HEK293T (cell line): ENCODE measurements around the gene ARHGAP22.

ENCODE experiments used
- CTCF ChIA-PET: fragments of 350-600 bp; formaldehyde crosslinking; extraction: SDS; loops from one replicate; lab custom pipeline; 2021; ENCODE audit warnings: antibody characterized with exemption, inconsistent platforms; lab: Yijun Ruan, JAX
- POLR2A ChIA-PET: fragments of 350-600 bp; formaldehyde crosslinking; extraction: SDS; loops from one replicate; lab custom pipeline; 2020; ENCODE audit warnings: antibody characterized with exemption, inconsistent platforms; lab: Yijun Ruan, JAX
- DNase-seq: peaks from one replicate; pipeline ENCODE4 v3.0.0; 2012; ENCODE audit warnings: mixed read lengths; ENCODE audit errors: extremely low spot score
- ARNT ChIP-seq: fragments of 450-650 bp; IDR thresholded peaks from 2 replicates; pipeline ENCODE4 v1.6.1; 2017; ENCODE audit warnings: mild to moderate bottlenecking
- BHLHE40 ChIP-seq: fragments of 450-650 bp; IDR thresholded peaks from 2 replicates; pipeline ENCODE4 v1.6.1; 2016; ENCODE audit warnings: mild to moderate bottlenecking, moderate library complexity, borderline replicate concordance
- CTBP1 ChIP-seq: fragments of 450-650 bp; IDR thresholded peaks from 2 replicates; pipeline ENCODE4 v1.6.1; 2016; ENCODE audit warnings: borderline replicate concordance
- ELF4 ChIP-seq: fragments of 450-650 bp; IDR thresholded peaks from 2 replicates; pipeline ENCODE4 v1.6.1; 2017; ENCODE audit warnings: antibody characterized with exemption
- FOXA1 ChIP-seq: fragments of 450-650 bp; IDR thresholded peaks from 2 replicates; pipeline ENCODE4 v1.6.1; 2016; ENCODE audit warnings: mild to moderate bottlenecking
- FOXK2 ChIP-seq: fragments of 450-650 bp; IDR thresholded peaks from 2 replicates; pipeline ENCODE4 v1.6.1; 2016; ENCODE audit warnings: mild to moderate bottlenecking
- FOXM1 ChIP-seq: fragments of 450-650 bp; IDR thresholded peaks from 2 replicates; pipeline ENCODE4 v1.6.1; 2017; ENCODE audit warnings: mild to moderate bottlenecking, borderline replicate concordance
- HDGF ChIP-seq: fragments of 450-650 bp; IDR thresholded peaks from 2 replicates; pipeline ENCODE4 v1.6.1; 2017; ENCODE audit warnings: antibody characterized with exemption, borderline replicate concordance
- L3MBTL2 ChIP-seq: fragments of 450-650 bp; conservative IDR thresholded peaks from 2 replicates; pipeline ENCODE4 v1.6.1; 2016; ENCODE audit warnings: mild to moderate bottlenecking
- LEF1 ChIP-seq: fragments of 450-650 bp; IDR thresholded peaks from 2 replicates; pipeline ENCODE4 v1.6.1; 2017; ENCODE audit warnings: mild to moderate bottlenecking, borderline replicate concordance
- NFRKB ChIP-seq: fragments of 450-650 bp; IDR thresholded peaks from 2 replicates; pipeline ENCODE4 v1.6.1; 2016; ENCODE audit warnings: mild to moderate bottlenecking, moderate library complexity
- SP1 ChIP-seq: fragments of 450-650 bp; IDR thresholded peaks from 2 replicates; pipeline ENCODE4 v1.6.1; 2017
- SUZ12 ChIP-seq: fragments of 450-650 bp; IDR thresholded peaks from 2 replicates; pipeline ENCODE4 v1.6.1; 2016; ENCODE audit warnings: mild to moderate bottlenecking
- TARDBP ChIP-seq: fragments of 450-650 bp; IDR thresholded peaks from 2 replicates; pipeline ENCODE4 v1.6.1; 2016
- ZNF384 ChIP-seq: fragments of 450-650 bp; IDR thresholded peaks from 2 replicates; pipeline ENCODE4 v1.6.1; 2016
- TF ChIP-seq, protein P1 (sequence below): fragments of 450-650 bp; IDR thresholded peaks from 2 replicates; pipeline ENCODE4 v1.6.1; 2016

ARHGAP22 gene

DNA sequence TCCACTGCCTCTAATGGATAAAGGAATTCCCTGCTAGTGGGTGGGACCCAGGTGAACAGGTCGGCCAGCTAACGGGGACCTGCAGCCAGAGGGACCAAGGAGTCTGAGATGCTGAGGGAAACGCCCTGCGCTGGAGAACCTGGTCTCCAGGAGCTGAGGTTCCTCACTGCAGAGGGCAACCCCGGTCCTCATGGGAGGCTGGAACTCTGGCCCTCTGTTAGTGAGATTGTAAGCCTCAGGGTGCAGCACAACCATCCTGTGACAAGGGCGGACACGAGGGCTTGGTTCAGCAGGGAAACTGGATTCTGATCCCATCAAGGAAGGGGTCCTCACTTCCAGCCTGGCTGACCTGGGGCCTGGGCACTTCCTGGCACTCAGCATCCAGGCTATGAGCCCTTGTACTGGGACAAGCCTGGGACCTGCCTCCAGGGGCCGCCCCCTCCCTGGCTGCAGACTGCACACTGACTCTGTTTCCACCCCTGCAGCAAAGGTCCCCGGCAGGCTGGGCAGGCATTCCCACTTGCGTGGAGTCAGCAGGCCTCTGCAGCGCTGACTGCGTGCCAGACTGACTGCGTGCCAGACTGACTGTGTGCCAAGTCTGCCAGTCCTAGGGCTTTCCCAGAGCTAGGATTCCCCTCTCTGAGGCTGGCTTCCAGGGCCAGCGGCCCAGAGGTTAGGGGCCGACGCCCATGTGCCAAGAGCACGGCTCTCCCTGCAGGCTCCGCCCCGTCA, 155.2 kb downstream of the ARHGAP22 start:
- CTCF ChIA-PET, result no interaction called here
- no peak for DNase-seq
- no peak for TF ChIP-seq SUZ12
- no peak for TF ChIP-seq ZNF384
- no peak for TF ChIP-seq CTBP1
- no peak for TF ChIP-seq SP1
- TF ChIP-seq FOXM1, result no peak
- TF ChIP-seq L3MBTL2, result no peak
- no peak for TF ChIP-seq FOXA1
- TF ChIP-seq NFRKB, result no peak
- TF ChIP-seq, protein P1, sequence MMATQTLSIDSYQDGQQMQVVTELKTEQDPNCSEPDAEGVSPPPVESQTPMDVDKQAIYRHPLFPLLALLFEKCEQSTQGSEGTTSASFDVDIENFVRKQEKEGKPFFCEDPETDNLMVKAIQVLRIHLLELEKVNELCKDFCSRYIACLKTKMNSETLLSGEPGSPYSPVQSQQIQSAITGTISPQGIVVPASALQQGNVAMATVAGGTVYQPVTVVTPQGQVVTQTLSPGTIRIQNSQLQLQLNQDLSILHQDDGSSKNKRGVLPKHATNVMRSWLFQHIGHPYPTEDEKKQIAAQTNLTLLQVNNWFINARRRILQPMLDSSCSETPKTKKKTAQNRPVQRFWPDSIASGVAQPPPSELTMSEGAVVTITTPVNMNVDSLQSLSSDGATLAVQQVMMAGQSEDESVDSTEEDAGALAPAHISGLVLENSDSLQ, result no peak
- TF ChIP-seq FOXK2, result no peak
- no peak for TF ChIP-seq LEF1
- TF ChIP-seq BHLHE40, result no peak
- TF ChIP-seq HDGF, result no peak
- TF ChIP-seq ARNT, result no peak
- no peak for TF ChIP-seq ELF4
- TF ChIP-seq TARDBP, result no peak
- POLR2A ChIA-PET, result no interaction called here

DNA sequence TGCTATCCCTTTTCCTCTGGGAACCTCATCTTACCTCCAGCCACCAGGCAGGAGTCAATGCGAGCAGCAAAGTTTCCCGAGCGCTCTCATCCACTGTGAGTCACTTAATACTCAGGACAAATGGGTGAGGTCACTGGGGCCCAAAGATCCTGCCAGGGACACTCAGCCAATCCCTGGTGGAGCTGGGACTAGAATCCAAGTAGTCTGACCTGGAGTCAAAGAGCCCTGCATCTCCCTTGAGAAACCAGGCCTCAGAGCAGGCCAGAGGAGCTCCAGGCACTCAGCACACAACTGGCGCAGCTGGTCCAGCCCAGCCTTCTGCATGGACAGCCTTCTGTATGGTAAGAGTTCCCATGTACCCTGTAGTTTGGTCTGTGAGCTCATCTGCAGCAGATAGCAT, 156.1 kb downstream of the ARHGAP22 start:
- no peak for DNase-seq
- TF ChIP-seq FOXK2 (no peak), BHLHE40 (no peak), FOXM1 (no peak), LEF1 (no peak), FOXA1 (no peak), ZNF384 (no peak), CTBP1 (no peak), ELF4 (no peak), ARNT (no peak), HDGF (no peak), L3MBTL2 (no peak)
- POLR2A ChIA-PET, result no interaction called here
- CTCF ChIA-PET, result no interaction called here

DNA sequence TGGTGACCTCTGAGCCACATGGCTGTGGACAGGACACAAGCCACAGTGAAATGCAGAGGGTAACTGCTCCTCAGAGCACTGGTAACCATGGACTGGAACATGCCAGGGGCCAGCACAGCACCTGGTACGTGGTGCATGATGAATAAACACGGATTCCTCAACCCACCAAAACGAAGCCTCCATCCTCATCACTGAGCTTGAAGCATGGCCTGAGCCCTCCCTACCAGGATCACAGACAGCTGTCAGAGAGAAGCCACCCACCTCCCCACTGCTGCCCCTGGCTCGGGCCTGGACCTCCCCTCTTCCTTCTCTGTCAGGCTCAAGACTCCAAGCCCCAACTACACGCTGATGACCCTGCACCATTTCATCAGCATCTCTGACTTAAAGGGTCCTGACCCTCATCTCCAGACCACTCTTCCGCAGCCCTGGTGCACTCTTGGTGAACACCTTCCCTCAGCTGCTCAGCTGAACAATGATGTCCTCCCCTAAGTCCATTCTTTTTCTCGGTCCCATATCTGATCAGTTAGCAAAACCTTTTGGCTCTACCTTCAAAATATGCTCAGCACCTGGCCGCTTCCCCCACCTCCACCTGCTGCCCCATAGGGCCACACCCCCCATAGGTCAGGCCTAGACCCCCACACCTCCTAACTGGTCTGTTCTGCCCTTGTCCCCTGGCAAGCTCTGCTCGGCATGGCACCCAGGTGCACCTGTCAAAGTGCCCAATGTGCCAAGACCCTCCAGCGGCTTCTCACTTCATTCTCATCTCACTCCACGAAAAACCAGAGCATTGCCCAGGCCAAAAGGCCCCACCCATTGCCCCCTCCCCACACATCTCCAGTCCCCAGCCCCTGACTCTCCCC, 157.3 kb downstream of the ARHGAP22 start:
- CTCF ChIA-PET, result no interaction called here
- TF ChIP-seq, protein P1, result no peak
- no peak for TF ChIP-seq CTBP1
- TF ChIP-seq FOXA1, result no peak
- no peak for TF ChIP-seq FOXM1
- TF ChIP-seq LEF1, result no peak
- no peak for TF ChIP-seq BHLHE40
- TF ChIP-seq HDGF, result no peak
- TF ChIP-seq TARDBP, result no peak
- no peak for TF ChIP-seq ARNT
- TF ChIP-seq NFRKB, result no peak
- no peak for TF ChIP-seq SP1
- TF ChIP-seq ZNF384, result no peak
- no peak for TF ChIP-seq ELF4
- TF ChIP-seq SUZ12, result no peak
- TF ChIP-seq FOXK2, result no peak
- TF ChIP-seq L3MBTL2, result no peak
- DNase-seq, result no peak
- POLR2A ChIA-PET, result no interaction called here

DNA sequence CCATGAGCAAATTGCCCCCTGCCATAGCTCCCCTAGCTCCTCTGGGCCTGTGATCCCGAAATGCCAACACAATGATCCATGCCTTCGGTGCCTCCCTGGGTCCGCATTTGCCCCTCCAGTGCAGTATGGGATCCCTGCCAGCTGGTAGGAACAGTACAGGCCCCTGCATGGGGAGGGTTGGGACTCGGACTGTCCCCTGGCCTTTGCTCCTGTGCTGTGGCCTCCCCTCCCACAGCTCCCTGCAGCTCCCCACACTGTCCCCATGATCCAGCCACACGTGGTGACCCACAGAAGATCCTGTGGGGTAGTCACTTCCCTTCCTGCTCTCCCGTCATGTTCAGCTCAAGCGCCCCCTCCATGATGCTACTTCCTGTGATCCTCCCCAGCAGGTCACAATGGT, 158.1 kb downstream of the ARHGAP22 start:
- TF ChIP-seq BHLHE40, result no peak
- TF ChIP-seq SUZ12, result no peak
- no peak for TF ChIP-seq FOXK2
- TF ChIP-seq L3MBTL2, result no peak
- TF ChIP-seq FOXM1, result no peak
- ChIA-PET CTCF (no interaction called here), POLR2A (no interaction called here)
- DNase-seq, result no peak

DNA sequence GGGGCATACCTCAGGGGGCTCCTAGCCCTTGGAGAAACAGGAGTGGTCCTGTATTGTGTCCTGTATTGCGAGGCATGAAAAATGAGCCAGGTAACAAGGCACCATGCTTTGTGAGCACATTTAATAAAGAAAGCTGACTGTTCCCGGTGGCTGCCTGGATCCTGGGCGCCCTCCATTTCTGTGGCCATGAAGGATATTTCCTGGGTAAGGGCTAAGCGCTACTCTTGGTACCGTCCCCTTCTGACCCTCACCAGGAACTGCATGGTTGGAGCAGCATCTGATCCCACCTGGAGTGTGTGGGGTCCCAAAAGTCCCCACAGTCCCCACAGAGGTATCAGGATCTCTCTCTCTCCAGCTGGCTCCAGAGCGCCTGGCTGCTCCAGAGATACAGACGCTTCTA, 158.9 kb downstream of the ARHGAP22 start:
- ChIA-PET CTCF (interaction anchor here (0.7 to 0.9 kb wide), 2 partner anchors 67 to 82 kb away, joined by 3 read pairs; no protein-coding TSS in a partner anchor), POLR2A (no interaction called here)
- DNase-seq, result no peak
- TF ChIP-seq CTBP1, result no peak
- TF ChIP-seq, protein P1, result no peak
- no peak for TF ChIP-seq NFRKB
- no peak for TF ChIP-seq FOXA1
- no peak for TF ChIP-seq ZNF384
- no peak for TF ChIP-seq FOXM1
- TF ChIP-seq ELF4, result no peak
- no peak for TF ChIP-seq L3MBTL2
- TF ChIP-seq ARNT, result no peak
- no peak for TF ChIP-seq LEF1
- no peak for TF ChIP-seq SUZ12
- TF ChIP-seq BHLHE40, result no peak
- no peak for TF ChIP-seq HDGF
- TF ChIP-seq SP1, result no peak
- no peak for TF ChIP-seq TARDBP
